ENCODE measurements around the gene ZNF519.

ZNF519 gene

DNA sequence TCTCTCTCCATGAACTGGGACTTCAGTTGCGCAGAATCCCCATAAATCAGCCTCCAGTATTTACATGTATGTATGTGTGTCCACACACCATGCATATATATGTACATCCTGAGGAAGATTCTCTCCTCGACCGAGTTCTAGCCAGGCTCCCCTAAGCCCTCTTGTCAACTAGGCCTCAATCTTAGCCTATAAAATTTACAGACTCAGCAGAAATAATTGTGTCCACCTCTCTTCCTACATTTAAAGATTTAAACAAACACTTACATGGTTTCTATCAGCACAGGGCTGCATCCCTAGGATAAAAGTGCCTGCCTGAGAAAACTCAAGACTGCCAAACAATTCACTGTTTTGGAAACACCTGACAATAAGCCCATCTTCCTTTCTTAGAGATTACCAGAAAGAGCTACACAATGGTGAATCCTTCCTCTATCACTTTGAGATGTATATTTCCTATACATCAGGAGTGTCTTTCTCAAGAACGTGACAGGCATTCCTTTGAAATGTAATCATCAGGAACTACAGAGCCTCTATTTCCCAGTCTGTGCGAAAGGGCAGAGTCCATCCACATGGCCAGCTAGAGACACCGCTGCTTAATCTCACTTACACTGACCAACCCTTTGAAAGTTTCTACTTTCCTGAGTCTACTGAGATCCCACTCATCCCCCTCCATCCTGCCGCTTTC is 39.5 kb downstream of the ZNF519 start:
- Histone ChIP-seq H3K27ac (ENCODE audit: low read depth, low read length, severe bottlenecking) (no peak overlapping the region), H3K36me3 (ENCODE audit: control insufficient read depth, insufficient read depth, low read length) (peaks cover 24% of the 10 kb centered on the region), H3K4me1 (ENCODE audit: control insufficient read depth, insufficient read depth, low read length, poor library complexity, severe bottlenecking) (peaks cover 9% of the 10 kb centered on the region), H3K4me3 (ENCODE audit: extremely low read depth, insufficient read depth, low read length, poor library complexity, severe bottlenecking) (no peak overlapping the region), H3K9me3 (ENCODE audit: control insufficient read depth, low read length) (peaks cover 3% of the 10 kb centered on the region)
- 92 to 95% methylated on average over 3 to 6 of the region's 7 CpGs for WGBS, 2 experiments (ENCODE audit: insufficient coverage in 2 of 2)

DNA sequence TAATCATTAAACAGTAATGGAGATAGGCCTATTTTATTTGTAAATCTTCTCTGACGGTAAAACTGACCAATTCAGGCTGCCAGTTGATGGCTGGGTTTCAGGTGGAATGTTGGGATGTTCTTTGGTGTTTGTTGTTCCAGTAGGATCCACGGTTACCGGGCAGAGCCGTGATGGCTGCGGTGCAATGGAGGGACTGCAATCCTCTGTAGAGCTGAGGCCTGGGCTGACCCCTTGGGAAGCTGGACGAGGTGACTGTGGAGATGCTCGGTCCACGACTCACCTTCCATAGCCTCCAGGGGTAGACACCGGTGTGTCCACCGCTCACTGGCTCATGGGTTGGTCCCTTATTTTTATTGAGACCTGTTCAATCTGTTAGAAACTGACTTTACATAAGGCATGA is 42.5 kb downstream of the ZNF519 start:
- Histone ChIP-seq H3K4me3 (ENCODE audit: extremely low read depth, insufficient read depth, low read length, poor library complexity, severe bottlenecking) (no peak overlapping the region), H3K27ac (ENCODE audit: low read depth, low read length, severe bottlenecking) (peak overlapping the region; percentile 57), H3K4me1 (ENCODE audit: control insufficient read depth, insufficient read depth, low read length, poor library complexity, severe bottlenecking) (peaks cover 9% of the 10 kb centered on the region), H3K36me3 (ENCODE audit: control insufficient read depth, insufficient read depth, low read length) (no peaks in the 10 kb centered on the region), H3K9me3 (ENCODE audit: control insufficient read depth, low read length) (no peaks in the 10 kb centered on the region)
- WGBS, 2 experiments (ENCODE audit: insufficient coverage in 2 of 2) = 92 to 96% methylated on average over 9 of the region's 10 CpGs

DNA sequence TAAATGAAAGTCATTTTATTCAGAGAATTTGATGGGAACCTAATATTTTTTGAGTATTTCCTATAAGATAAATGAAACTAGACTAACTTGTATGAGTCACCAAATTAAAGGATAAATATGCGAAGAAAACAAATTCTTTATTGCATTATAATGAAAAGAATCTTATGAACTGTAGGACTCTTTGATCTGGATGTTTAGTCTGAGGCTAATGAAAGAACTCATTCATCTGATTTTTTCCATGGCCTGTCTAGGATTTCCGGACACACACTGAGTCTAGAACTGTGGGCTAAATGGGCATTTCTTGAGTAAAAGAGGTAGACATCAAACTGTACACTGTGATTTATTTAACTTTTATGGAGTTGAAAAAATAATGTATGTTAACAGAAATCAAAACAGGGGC is 43.0 kb downstream of the ZNF519 start:
- H3K9me3 ChIP-seq (ENCODE audit: control insufficient read depth, low read length) = no peaks in the 10 kb centered on the region
- H3K36me3 ChIP-seq (ENCODE audit: control insufficient read depth, insufficient read depth, low read length) = no peaks in the 10 kb centered on the region
- H3K4me1 ChIP-seq (ENCODE audit: control insufficient read depth, insufficient read depth, low read length, poor library complexity, severe bottlenecking) = peaks cover 9% of the 10 kb centered on the region
- WGBS, 2 experiments (ENCODE audit: insufficient coverage in 2 of 2) = 88 to 100% methylated on average over 1 of the region's 2 CpGs
- no peak overlapping the region for H3K4me3 ChIP-seq (ENCODE audit: extremely low read depth, insufficient read depth, low read length, poor library complexity, severe bottlenecking)
- H3K27ac ChIP-seq (ENCODE audit: low read depth, low read length, severe bottlenecking) = peak overlapping the region; percentile 17

DNA sequence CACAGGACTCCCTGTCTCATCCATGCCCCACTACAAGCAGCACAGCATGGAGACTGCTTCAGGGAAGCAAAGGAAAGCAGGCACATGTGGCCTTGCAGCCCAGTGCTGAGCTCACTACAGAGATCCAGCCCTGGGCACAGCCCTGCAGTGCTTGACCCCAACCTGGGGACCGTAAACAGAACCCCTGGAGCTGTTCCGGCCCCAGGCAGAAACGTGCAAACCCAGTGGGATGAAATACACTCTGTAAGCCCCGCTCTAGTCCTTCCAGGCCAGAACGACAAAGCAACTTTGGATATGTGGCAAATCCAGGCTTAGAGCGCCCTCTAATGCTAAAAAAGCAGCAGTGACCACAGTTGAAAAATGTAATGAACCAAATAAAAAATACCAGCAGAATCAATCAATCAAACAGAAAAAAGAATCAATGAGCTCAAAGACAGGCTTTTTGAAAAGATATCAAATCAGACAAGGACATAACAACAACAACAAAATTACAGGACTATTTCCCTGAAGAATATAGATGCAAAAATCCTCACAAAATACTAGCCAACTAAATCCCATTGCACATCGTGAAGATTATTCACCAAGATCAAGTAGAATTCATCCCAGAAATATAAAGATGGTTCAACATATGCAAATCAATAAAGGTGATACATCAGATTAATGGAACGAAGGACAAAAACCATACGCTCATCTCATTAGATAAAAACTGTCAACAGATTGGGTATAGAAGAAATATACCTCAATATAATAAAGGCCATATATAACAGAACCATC is 45.6 kb downstream of the ZNF519 start:
- WGBS, 2 experiments (ENCODE audit: insufficient coverage in 2 of 2) = 32 to 33% methylated on average over 4 to 5 of the region's 9 CpGs
- H3K9me3 ChIP-seq (ENCODE audit: control insufficient read depth, low read length) = no peaks in the 10 kb centered on the region
- H3K4me1 ChIP-seq (ENCODE audit: control insufficient read depth, insufficient read depth, low read length, poor library complexity, severe bottlenecking) = peaks cover 9% of the 10 kb centered on the region
- no peaks in the 10 kb centered on the region for H3K36me3 ChIP-seq (ENCODE audit: control insufficient read depth, insufficient read depth, low read length)
- H3K4me3 ChIP-seq (ENCODE audit: extremely low read depth, insufficient read depth, low read length, poor library complexity, severe bottlenecking) = no peak overlapping the region
- H3K27ac ChIP-seq (ENCODE audit: low read depth, low read length, severe bottlenecking) = no peak overlapping the region

DNA sequence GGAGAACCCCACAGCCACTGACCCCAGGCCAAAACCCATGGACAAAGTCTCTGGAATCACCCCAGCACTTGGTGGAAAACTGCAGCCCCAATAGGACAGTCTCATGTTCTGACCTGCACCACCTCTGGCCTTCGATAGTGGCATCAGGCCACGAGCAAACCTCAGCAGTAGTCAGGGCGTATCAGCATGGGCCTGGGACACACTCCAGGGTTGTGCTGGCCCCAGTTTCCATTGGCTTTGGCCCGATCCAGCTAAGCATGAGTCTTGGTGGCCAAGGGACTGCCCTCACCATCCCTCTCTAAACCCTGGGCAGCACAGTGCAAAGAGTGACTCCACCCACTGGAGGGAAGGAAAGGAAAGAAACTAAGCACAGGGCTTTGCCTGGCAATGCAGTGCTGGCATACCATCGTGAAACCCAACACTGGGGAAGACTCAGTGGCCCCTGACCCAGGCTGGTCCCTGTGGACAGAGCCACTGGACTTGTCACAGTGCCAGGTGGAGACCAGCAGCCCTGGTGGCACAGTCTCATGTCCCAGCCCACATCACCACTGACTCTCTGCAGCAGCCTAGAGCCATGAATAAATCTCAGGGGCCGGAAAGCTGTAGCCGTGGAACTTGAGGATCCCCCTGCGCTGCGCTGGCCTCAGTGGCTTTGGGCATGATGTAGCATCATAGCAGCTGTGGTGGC is 46.3 kb downstream of the ZNF519 start:
- Histone ChIP-seq H3K27ac (ENCODE audit: low read depth, low read length, severe bottlenecking) (no peak overlapping the region), H3K4me1 (ENCODE audit: control insufficient read depth, insufficient read depth, low read length, poor library complexity, severe bottlenecking) (peaks cover 9% of the 10 kb centered on the region), H3K4me3 (ENCODE audit: extremely low read depth, insufficient read depth, low read length, poor library complexity, severe bottlenecking) (no peak overlapping the region), H3K9me3 (ENCODE audit: control insufficient read depth, low read length) (no peaks in the 10 kb centered on the region), H3K36me3 (ENCODE audit: control insufficient read depth, insufficient read depth, low read length) (no peaks in the 10 kb centered on the region)
- WGBS, 2 experiments (ENCODE audit: insufficient coverage in 2 of 2) = 94 to 97% methylated on average over 8 to 9 of the region's 9 CpGs

DNA sequence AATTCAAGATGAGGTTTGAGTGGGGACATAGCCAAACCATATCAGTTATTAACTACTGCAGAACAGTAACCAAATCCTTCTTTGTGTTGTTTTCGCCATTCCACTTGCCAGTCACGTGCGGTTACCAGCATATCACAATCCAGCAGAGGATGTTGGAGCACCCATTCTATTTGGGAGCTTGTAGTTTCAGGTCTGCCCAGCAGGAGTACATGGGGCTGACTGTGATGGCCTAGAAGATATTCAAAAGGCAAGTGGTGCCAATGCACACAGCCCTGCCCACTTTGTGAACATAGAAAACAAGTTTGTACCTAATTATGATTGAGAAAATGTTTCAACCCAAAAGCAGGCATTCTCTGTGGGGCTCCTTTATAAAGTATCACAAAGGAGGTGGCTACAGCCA is 57.0 kb downstream of the ZNF519 start:
- H3K27ac ChIP-seq (ENCODE audit: low read depth, low read length, severe bottlenecking) = no peak overlapping the region
- no peaks in the 10 kb centered on the region for H3K9me3 ChIP-seq (ENCODE audit: control insufficient read depth, low read length)
- 81% methylated on average over 3 of the region's 3 CpGs; no CpG with 5 or more reads in 1 of the 2 experiments for WGBS, 2 experiments (ENCODE audit: insufficient coverage in 2 of 2)
- H3K4me1 ChIP-seq (ENCODE audit: control insufficient read depth, insufficient read depth, low read length, poor library complexity, severe bottlenecking) = no peaks in the 10 kb centered on the region
- peaks cover 7% of the 10 kb centered on the region for H3K36me3 ChIP-seq (ENCODE audit: control insufficient read depth, insufficient read depth, low read length)
- H3K4me3 ChIP-seq (ENCODE audit: extremely low read depth, insufficient read depth, low read length, poor library complexity, severe bottlenecking) = no peak overlapping the region

DNA sequence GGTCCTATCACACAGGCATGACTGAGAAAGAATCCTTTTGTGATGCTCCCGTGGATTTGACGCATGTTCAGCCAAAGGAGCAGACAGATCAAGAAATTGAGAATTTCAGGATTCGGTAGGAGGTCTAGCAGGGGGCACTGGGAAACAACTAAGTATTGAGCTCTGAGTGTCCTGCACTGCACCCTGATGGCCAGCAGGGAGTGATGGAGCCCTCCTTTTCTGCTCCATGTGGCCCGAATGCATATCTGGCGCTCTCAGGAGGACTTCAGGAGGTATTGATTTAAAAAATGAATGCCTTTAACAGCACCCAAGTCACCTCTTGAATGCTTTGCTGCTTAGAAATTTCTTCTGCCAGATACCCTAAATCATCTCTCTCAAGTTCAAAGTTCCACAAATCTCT is 58.0 kb downstream of the ZNF519 start:
- Histone ChIP-seq H3K4me1 (ENCODE audit: control insufficient read depth, insufficient read depth, low read length, poor library complexity, severe bottlenecking) (no peaks in the 10 kb centered on the region), H3K4me3 (ENCODE audit: extremely low read depth, insufficient read depth, low read length, poor library complexity, severe bottlenecking) (no peak overlapping the region), H3K9me3 (ENCODE audit: control insufficient read depth, low read length) (no peaks in the 10 kb centered on the region), H3K27ac (ENCODE audit: low read depth, low read length, severe bottlenecking) (no peak overlapping the region), H3K36me3 (ENCODE audit: control insufficient read depth, insufficient read depth, low read length) (peaks cover 7% of the 10 kb centered on the region)
- WGBS, 2 experiments (ENCODE audit: insufficient coverage in 2 of 2) = 88 to 90% methylated on average over 3 to 5 of the region's 5 CpGs

DNA sequence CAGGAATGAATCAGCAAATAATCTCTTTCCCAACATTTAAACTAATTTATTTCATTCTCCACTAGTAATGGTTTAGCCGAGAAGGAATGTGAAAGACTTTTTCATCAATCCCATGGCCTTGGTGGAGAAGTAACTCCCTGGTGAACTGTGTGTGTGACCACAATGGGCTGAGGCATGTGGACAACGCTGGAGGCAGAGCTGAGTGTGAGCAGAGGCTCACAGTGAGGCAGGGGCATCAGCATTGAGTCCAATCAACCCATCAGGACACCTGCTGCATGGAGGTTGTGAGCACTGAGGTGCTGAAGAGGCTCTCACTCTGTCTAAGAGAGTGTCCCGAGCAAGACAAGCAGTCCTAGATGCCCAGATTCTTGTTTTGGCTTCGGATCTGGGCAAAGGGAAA is 78.6 kb downstream of the ZNF519 start:
- Histone ChIP-seq H3K36me3 (ENCODE audit: control insufficient read depth, insufficient read depth, low read length) (no peaks in the 10 kb centered on the region), H3K4me3 (ENCODE audit: extremely low read depth, insufficient read depth, low read length, poor library complexity, severe bottlenecking) (no peak overlapping the region), H3K27ac (ENCODE audit: low read depth, low read length, severe bottlenecking) (no peak overlapping the region), H3K4me1 (ENCODE audit: control insufficient read depth, insufficient read depth, low read length, poor library complexity, severe bottlenecking) (no peaks in the 10 kb centered on the region), H3K9me3 (ENCODE audit: control insufficient read depth, low read length) (no peaks in the 10 kb centered on the region)
- WGBS, 2 experiments (ENCODE audit: insufficient coverage in 2 of 2) = 79 to 85% methylated on average over 2 to 3 of the region's 4 CpGs
